GM18870 (cell line): Measurements from ENCODE around the gene HBS1L.
"Not testable (repeated sequence)": the region's sequence is repeated elsewhere in the genome, so short reads cannot be mapped to it uniquely, and the experiment has no call there.

Experiments
- ATAC-seq: cut with Tn5 transposase; IDR thresholded peaks from one replicate; pipeline ENCODE4 v1.9.1; 2021; ENCODE audit warnings: moderate library complexity; ENCODE audit not compliant: unreplicated experiment

Gene HBS1L

DNA sequence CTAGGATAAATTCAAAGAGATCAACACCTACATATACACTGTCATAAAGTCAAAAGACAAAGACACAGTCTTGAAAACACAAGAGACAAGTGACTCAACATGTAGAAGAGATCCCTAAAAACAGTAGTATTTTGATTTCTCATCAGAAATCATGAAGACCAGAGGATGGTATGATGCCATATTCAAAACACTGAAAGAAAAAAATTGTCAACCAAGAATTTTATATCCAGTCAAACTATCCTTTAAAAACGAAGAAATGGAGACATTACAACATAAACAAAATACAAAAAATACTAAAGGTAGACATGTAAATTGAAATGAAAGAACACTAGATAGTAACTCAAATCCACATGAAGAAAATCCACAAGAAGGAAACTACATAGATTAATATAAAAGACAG lies 27.3 kb upstream of the HBS1L start:
- no peak for ATAC-seq

DNA sequence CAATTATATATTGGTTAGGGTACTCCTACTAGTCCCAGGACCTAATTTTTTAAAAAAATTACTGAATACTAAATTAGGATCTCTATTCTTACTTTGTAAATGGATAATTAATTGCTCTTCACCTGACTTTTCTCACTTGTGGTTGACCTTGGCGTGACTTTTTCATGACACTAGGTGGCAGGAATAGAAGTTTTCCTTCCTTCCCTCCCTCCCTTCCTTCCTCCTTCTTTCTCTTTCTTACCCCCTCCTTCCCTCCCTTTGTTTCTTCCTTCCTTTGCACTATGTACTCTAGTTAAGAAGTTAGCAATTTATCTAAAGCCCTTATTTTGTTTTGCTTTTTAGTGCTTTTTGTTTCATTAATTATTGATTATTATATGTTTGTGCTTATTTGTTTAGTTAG lies 20.4 kb upstream of the HBS1L start:
- ATAC-seq, result no peak

DNA sequence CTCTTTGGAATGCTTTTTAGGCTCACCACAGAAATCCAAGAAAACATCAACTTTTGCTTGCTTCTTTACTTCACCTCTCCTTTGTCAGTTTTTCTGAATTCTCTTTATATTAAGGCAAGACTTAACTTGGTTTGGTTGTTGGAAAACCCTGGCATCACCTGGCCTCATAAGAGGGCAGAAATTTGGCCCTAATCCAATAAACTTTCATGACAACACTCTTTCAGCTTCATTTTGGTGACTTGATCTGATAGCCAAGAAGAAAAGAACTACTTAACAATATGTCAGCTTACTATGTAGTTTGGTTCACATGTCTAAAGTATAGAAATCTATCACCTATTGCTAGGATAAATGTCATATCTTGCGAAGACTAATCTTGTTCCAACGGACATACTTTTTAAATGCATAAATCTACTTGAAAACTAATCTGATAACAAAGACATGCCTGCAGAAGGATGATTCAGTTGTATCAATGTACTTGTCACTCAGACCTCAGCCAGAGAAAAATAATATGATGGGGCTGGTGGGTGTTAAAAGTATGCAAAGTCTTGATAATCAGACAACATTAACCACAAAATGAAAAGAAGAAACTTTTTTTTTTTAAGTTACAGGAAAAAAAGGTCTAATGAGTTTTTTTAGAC lies 19.3 kb upstream of the HBS1L start:
- no peak for ATAC-seq

DNA sequence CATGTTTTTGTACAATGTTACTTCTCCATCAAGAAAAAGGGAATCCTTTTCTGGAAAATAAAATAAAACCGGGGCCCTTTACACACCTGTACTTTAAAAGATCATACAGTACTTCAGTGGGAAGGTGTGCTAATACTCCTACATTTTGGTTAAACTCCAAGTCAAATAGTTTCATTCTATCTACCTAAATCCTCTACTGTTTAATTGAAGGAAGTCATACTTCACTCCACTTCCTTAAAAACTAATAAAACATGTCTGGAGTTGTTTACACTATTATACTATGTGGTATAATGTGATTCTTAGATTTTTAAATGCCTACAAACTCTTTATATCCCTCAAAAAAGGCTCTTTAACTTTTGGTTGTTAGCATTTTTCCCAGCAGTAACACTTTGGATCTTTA lies 18.6 kb upstream of the HBS1L start:
- ATAC-seq, result no peak

DNA sequence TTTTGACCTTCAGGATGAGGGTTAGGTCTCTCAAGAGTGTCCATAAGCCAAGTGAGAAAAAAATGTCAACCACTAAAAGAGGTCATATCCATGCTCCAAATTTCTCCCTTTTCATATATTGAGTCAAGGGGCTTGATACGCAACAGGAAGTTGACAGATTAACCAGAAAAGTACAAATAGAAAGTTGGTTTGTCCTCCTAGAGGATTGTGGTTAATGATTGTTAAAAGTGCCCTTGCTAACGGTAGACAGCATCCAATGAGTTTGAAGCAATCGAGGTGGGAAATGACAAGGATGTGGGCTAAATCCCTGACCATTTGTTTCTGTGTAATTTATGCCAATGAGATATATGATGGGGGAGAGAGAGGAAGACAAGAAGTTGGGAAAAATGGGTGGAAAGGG lies 18.1 kb upstream of the HBS1L start:
- no peak for ATAC-seq

DNA sequence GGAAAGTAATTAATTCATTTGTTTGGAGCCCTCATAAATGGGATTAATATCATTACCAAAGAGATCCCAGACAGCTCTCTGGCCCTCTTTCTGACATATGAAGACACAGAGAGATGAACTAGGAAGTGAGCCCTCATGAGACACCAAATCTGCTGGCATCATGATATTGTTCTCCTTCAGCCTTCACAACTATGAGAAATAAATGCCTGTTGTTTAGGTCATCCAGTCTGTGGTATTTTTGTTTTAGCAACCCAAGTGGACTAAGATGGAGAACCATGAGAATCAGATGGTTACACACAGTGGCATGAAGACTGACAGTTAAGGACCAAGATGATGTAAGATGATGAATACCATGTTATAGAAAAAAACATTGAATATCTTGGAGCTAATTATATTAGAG lies 16.9 kb upstream of the HBS1L start:
- ATAC-seq, result no peak

DNA sequence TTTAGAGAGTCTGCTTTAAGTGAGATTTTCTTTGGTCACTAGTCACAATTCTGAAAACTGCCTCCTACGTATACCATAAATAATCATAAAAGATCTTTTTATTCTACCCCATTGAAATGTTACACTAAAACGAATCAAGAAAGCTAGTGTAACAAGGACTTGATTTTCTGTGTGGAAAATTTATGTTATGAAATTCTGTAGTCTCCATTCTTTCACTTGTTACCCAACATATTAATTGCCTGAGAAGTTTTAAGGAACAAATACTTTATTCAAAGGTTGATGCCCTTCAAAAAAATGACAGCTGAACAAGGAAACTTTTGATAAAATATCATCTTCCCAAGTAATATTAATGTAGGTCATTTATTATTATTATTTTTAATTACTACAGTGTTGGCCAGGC lies 13.3 kb upstream of the HBS1L start:
- no peak for ATAC-seq

DNA sequence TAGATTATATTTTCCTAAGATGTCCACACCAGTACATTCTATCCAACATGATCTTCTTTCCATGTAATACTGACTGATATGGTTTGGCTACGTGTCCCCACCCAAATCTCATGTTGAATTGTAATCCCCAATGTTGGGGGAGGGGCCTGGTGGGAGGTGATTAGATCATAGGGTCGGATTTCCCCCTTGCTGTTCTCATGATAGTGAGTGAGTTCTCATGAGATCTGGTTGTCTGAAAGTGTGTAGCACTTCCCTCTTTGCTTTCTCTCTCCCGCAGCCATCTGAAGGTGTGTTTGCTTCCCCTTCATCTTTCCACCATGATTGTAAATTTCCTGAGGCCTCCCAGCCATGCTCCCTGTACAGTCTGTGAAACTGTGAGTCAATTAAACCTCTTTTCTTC lies 12.2 kb upstream of the HBS1L start:
- ATAC-seq, result no peak

DNA sequence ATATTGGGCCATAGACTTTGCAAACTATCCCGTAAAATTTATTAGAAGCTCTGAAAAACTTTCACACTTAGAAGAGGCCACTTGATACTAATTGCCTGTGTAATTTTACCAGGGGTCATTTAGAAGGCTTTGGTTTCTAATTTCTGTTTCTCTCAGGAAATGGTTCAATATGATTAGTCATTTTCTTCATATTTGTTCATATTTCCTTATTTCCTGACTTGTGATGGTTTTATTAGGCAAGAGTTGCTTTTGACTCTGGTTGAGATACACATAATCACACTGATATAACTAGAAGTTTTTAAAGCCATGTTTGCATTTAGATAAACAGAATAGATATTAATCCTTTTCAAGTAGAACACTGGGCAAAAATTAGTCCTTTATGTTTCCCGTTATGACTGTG lies 11.8 kb upstream of the HBS1L start:
- no peak for ATAC-seq

DNA sequence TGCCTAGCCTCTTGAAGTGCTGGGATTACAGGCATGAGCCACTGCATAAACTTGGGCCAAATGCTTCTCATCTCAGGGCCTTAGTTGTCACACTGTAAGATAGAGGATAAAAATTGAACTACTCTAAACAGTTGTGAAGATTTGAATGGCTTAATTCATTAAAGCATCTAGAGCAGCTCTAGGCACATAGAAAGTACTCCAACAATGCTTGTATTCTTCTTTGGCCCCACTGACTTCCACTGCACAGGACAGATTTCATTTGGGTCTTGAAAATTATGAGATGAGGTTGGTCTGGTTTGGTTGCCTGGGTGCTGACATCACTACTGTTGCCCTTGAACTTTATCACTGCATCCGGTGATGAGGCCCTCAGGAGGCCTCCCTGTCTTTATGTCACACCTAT lies 10.0 kb upstream of the HBS1L start:
- no peak for ATAC-seq

DNA sequence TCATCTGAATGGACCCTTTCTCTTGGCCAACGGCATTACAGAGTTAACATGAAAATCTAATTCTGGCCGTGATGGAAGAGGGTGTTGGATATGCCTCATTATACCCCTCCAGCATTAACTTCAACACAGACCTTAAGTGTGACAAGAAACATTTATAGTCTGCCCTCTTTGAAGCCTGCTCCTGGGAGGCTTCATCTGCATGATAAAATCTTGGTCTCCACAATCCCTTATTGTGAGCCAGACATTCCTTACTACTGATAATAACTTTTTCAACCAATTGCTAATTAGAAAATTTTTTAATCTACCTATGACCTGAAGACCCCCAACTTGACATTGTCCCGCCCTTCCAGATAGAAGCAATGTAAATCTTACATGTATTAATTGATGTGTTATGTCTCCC lies 9.3 kb upstream of the HBS1L start:
- ATAC-seq, result no peak

DNA sequence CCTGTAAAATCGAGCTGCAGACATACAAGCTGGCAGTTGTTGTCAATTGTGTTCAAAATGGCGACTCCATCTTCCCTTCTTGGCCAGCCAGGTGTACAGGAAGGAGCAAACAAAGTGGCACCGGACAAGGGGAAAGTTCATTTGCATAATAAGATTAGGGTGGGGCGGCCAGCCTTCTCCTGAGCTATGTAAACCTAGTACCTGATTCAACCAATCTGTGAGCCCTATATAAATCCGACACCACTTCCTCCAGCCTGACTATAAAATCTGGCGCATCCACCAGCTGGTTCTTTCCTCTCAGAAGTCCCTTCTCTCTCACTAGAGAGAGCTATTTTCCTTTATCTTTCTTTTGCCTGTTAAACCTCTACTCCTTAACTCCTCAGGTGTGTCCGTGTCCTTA lies 8.1 kb upstream of the HBS1L start:
- no peak for ATAC-seq

DNA sequence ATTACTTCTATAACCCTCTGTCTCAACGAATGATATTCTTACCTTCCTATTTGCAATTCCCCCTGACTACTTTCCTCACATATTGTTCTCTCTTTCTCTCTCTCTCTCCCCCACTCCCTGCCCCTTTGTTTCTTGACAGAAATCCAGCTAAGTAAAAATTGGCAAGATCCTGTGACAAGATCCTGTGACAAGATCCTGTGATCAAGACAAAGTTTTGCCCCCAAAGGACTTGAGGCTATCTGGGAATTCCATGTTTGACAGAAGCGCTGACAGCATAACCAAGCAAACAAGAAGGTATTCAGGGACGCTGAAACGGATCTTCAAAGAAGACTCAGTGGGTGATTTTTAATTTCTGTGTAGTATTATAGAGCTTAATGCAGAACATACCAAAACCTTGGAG lies 5.5 kb upstream of the HBS1L start:
- ATAC-seq, result no peak

DNA sequence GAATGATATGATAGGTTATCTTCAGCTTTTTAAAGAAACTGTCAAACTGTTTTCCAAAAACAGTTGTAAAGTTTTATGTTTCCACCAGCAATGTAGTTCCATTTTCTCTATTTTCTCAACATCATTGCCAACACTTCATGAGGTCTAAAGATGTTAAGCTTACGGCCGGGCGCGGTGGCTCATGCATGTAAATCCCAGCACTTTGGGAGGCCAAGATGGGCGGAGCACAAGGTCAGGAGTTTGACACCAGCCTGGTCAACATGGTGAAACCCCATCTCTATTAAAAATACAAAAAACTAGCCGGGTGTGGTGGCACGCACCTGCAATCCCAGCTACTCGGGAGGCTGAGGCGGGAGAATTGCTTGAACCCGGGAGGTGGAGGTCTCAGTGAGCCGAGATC lies 3.7 kb upstream of the HBS1L start:
- ATAC-seq, result not testable (repeated sequence)

DNA sequence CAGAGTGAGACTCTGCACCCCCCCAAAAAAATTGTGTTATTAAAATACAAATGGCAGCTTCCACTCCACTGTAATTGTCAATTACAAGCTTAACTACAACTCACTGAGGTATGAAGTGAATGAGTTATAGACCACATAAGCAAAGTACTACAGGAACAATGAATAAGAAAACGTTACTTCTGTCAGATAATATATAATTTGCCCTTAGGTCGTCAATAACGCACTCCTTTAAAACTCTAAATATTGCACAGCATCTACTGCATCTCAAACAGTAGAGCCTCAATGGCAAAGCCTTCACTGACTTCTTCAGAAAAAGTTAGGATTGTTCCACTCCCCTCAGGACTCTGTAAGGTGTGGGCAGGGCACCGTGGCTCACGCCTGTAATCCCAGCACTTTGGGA lies 2.0 kb upstream of the HBS1L start:
- no peak for ATAC-seq

DNA sequence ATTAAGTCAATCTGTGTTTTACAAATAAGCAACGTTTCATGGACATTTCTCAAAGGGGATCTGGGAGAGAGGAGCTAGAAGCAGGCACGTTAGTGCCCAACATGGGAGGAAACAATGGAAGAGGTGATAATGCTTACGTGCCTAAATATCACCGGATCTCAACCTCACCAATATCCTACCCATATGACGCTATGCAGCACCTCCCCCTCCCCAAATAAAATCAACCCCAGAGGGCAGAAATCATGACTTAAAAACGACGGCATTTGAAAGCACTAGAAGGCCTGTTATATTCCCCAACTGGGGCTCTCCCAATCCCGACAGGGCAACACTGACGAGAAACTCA lies 425 bp downstream of the HBS1L start:
- peak; percentile 11 for ATAC-seq

DNA sequence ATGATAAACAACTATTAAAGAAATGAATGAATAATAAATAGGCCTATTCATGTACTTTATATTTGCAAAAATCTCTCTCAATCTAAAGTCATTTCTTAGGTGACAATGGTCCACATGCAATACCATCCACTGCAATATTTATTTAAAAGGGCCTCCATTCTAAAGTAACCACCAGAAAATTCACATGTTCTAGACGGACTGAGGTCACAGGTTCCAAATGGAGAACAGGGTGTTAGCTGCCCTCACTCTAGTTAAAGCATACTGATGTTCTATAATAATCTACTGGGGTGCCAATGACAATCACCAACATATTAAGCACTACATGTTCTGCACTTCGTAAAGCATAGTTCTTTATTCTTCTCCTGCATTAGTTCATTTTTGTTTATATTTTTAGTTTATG lies 1.2 kb downstream of the HBS1L start:
- no peak for ATAC-seq

DNA sequence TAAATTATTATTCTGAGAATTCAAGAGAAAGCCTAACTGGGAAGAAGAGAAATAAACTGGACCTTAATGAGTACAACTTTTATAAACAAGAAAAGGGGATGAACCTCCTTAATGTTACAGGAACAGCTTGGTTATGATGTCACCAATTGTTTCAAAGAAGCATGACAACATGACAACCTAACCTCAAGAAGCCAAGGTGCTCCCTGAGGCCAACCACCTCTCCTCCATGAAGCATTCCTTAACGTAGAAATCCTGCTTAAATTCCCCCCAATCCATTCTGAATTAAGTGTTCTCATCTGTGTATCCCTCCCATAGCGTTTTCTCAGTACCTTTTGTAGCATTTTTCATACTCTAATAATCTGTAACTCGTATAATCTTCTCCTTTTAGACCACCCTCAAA lies 1.7 kb downstream of the HBS1L start:
- ATAC-seq, result no peak

DNA sequence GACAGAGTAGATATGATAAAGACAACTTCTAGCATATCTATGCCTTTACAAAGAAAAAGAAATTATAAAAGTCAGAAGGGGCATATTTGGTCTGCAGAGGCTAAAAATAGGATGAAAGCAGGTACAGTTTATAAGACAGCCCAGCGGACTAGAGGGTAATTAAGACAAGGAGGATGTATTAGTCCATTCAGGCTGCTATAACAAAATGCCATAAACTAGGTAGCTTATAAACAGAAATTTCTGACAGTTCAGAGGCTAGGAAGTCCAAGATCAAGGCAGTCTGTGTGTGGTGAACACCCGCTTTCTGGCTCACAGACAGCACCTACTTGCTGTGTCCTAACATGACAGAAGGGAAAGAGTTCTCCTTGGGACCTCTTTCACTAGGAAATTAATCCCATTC lies 5.7 kb downstream of the HBS1L start:
- ATAC-seq, result no peak

DNA sequence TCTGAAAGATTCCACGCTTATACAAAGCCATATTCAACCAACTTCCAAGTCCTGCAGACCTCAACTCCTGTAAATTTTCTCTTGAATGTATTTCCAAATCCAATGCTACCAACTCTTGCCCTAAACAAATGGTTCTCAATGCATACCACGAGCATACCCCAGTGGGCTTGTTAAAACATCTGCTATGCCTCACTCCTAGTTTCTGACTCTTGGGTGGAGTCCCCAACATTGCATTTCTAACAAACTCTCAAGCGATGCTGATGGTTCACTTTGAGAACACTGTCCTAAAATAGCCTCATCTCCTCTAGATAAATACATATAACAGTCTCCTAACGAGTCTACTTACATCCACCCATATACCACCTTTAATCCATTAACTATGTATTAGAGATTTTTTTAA lies 7.3 kb downstream of the HBS1L start:
- ATAC-seq, result no peak

DNA sequence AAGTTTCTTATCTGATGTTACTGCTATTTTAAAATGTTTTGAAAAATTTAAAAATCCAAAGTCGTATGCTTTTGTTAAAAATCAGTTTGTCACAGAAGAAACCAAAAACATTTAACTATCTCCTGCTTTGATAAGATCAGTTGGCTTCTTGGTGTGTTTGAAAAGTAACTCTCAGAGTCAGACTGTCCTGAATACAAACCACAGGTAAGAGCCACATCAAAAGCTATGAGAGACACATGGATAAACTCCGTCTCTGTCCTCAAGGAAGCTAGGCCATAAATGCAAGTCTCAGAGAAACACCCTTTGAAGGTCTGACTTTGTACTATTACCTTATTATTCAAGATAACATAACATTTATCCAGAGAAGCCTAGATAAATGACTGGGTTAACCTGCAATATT lies 7.7 kb downstream of the HBS1L start:
- ATAC-seq, result no peak

DNA sequence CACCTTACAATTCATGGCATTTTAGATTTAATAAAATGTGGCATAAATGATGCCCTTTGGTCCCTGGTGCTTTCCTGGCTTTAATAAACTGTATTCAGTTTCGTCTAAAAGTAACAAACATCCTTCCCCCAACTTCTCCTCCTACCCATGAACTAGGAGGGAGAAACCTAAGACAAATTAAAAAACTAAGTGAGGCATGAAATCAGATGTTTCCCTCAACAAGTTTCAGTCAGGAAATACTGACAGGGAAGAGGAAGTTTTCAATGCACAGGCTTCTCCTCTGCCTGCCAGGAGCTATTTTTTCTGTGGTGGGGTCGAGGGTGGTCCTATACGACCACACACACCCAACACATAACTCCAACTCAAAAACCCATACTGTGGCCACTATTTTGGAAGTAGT lies 10.0 kb downstream of the HBS1L start:
- ATAC-seq, result no peak

DNA sequence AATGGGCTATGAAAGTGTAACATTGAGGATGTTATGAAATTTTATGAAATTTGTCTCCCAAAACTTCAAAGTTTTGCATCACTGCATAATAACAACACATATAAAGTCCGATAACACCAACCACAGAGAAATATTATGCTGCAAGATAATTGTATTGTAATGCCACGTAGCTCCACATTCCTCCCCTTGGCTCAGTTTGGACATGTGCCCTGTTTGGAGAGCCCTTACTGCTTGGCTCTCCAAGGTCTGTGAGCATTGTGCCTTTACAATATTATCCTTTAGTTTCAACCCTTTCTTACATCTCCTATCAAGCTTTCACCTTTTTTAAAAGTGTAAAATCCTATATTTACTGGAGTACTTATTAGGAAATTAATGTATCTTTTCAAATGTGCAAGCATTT lies 10.8 kb downstream of the HBS1L start:
- ATAC-seq, result no peak

DNA sequence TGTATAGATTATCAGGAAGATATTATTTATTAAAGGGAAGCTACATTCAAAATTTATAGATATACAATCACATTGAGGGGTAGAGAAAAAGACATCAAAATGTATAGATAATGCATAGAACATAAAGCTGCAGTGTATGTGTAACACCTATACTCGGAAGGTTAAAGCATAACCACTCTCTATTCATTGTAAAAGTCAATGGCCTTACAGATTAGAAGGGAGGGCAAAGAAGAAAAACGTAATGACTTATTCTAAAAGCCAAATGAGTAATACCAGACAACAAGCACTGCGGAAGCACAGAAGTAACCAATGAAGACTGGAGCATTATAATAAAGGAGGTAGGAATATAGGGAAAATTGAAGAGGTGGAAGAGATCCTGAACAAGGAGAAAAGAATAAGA lies 11.3 kb downstream of the HBS1L start:
- ATAC-seq, result no peak
